ENCODE measurements around the gene PIK3R4.
A peak's percentile ranks its signal among the peaks of the same experiment; 100 is the strongest.

Gene PIK3R4

GRCh38 chr3:130705501-130705900 is 41.1 kb downstream of the PIK3R4 start:
- Histone ChIP-seq H2BK5ac (ENCODE audit: low read depth, low read length, poor library complexity, severe bottlenecking) (no peak overlapping the region), H3K27me3 (ENCODE audit: control insufficient read depth in 1 of 2, insufficient read depth in 1 of 2, low read length in 2 of 2) (no peaks in the 10 kb centered on the region), H3K18ac (ENCODE audit: low read depth in 1 of 2, low read length in 2 of 2) (no peak overlapping the region), H3K9ac (ENCODE audit: low read length) (no peak overlapping the region), H3K14ac (ENCODE audit: low read length in 2 of 2) (no peak overlapping the region), H2BK12ac (ENCODE audit: low read length in 2 of 2) (no peak overlapping the region), H2BK120ac (ENCODE audit: low read depth, low read length) (no peak overlapping the region), H4K91ac (ENCODE audit: low read length) (no peak overlapping the region), H3K4me2 (ENCODE audit: low read length, poor library complexity, severe bottlenecking) (no peak overlapping the region), H3K79me1 (replicated peaks; ENCODE audit: low read length, poor library complexity, severe bottlenecking) (no peaks in the 10 kb centered on the region), H3K27ac (ENCODE audit: low read length, poor library complexity, severe bottlenecking) (no peak overlapping the region), H3K4me1 (ENCODE audit: control insufficient read depth, insufficient read depth, low read depth, low read length) (no peaks in the 10 kb centered on the region), H2AFZ (ENCODE audit: low read depth, low read length) (no peak overlapping the region), H4K8ac (ENCODE audit: low read length) (no peak overlapping the region), H3K23ac (ENCODE audit: low read length in 2 of 2) (no peak overlapping the region), H3K4ac (ENCODE audit: low read depth in 1 of 2, low read length in 2 of 2) (no peak overlapping the region), H2AK5ac (ENCODE audit: low read length, severe bottlenecking) (no peak overlapping the region), H2BK15ac (ENCODE audit: low read depth, poor library complexity, severe bottlenecking) (no peak overlapping the region), H3K9me3 (ENCODE audit: control insufficient read depth, low read length) (no peaks in the 10 kb centered on the region), H3K4me3 (ENCODE audit: insufficient read depth in 1 of 2, low read depth in 1 of 2, low read length in 2 of 2) (no peak overlapping the region), H3K36me3 (ENCODE audit: control insufficient read depth in 1 of 2, insufficient read depth in 2 of 2, low read depth in 1 of 2, low read length in 2 of 2) (peaks cover 8 to 47% of the 10 kb centered on the region in 2 experiments)
- 100% methylated on average over 3 of the region's 6 CpGs for WGBS
- DNase-seq = no peak

GRCh38 chr3:130702985-130703384 is 43.6 kb downstream of the PIK3R4 start:
- DNase-seq = no peak
- H3K9ac ChIP-seq (ENCODE audit: low read length) = no peak overlapping the region
- H3K27me3 ChIP-seq (ENCODE audit: control insufficient read depth in 1 of 2, insufficient read depth in 1 of 2, low read length in 2 of 2) = no peaks in the 10 kb centered on the region
- H4K91ac ChIP-seq (ENCODE audit: low read length) = no peak overlapping the region
- H2BK15ac ChIP-seq (ENCODE audit: low read depth, poor library complexity, severe bottlenecking) = no peak overlapping the region
- H3K9me3 ChIP-seq (ENCODE audit: control insufficient read depth, low read length) = no peaks in the 10 kb centered on the region
- H2BK5ac ChIP-seq (ENCODE audit: low read depth, low read length, poor library complexity, severe bottlenecking) = no peak overlapping the region
- no peak overlapping the region for H2BK120ac ChIP-seq (ENCODE audit: low read depth, low read length)
- H3K36me3 ChIP-seq (ENCODE audit: control insufficient read depth in 1 of 2, insufficient read depth in 2 of 2, low read depth in 1 of 2, low read length in 2 of 2) = peaks cover 8 to 60% of the 10 kb centered on the region in 2 experiments
- no peak overlapping the region for H2BK12ac ChIP-seq (ENCODE audit: low read length in 2 of 2)
- no peak overlapping the region for H3K4me3 ChIP-seq (ENCODE audit: insufficient read depth in 1 of 2, low read depth in 1 of 2, low read length in 2 of 2)
- H3K4me2 ChIP-seq (ENCODE audit: low read length, poor library complexity, severe bottlenecking) = no peak overlapping the region
- H3K23ac ChIP-seq (ENCODE audit: low read length in 2 of 2) = no peak overlapping the region
- H3K27ac ChIP-seq (ENCODE audit: low read length, poor library complexity, severe bottlenecking) = no peak overlapping the region
- H3K18ac ChIP-seq (ENCODE audit: low read depth in 1 of 2, low read length in 2 of 2) = no peak overlapping the region
- no peak overlapping the region for H3K14ac ChIP-seq (ENCODE audit: low read length in 2 of 2)
- H3K4me1 ChIP-seq (ENCODE audit: control insufficient read depth, insufficient read depth, low read depth, low read length) = no peaks in the 10 kb centered on the region
- no peak overlapping the region for H3K4ac ChIP-seq (ENCODE audit: low read depth in 1 of 2, low read length in 2 of 2)
- WGBS = 94% methylated on average over 3 of the region's 3 CpGs
- H3K79me1 ChIP-seq (replicated peaks; ENCODE audit: low read length, poor library complexity, severe bottlenecking) = peaks cover 6% of the 10 kb centered on the region
- H2AK5ac ChIP-seq (ENCODE audit: low read length, severe bottlenecking) = no peak overlapping the region
- H2AFZ ChIP-seq (ENCODE audit: low read depth, low read length) = no peak overlapping the region
- H4K8ac ChIP-seq (ENCODE audit: low read length) = no peak overlapping the region

GRCh38 chr3:130700541-130700940 is 46.1 kb downstream of the PIK3R4 start:
- H3K4ac ChIP-seq (ENCODE audit: low read depth in 1 of 2, low read length in 2 of 2) = no peak overlapping the region
- no peak for DNase-seq
- H2BK120ac ChIP-seq (ENCODE audit: low read depth, low read length) = no peak overlapping the region
- no peaks in the 10 kb centered on the region for H3K9me3 ChIP-seq (ENCODE audit: control insufficient read depth, low read length)
- no peak overlapping the region for H4K91ac ChIP-seq (ENCODE audit: low read length)
- no peak overlapping the region for H3K14ac ChIP-seq (ENCODE audit: low read length in 2 of 2)
- no peak overlapping the region for H3K18ac ChIP-seq (ENCODE audit: low read depth in 1 of 2, low read length in 2 of 2)
- no peak overlapping the region for H2BK15ac ChIP-seq (ENCODE audit: low read depth, poor library complexity, severe bottlenecking)
- H3K27me3 ChIP-seq (ENCODE audit: control insufficient read depth in 1 of 2, insufficient read depth in 1 of 2, low read length in 2 of 2) = no peaks in the 10 kb centered on the region
- H2BK5ac ChIP-seq (ENCODE audit: low read depth, low read length, poor library complexity, severe bottlenecking) = no peak overlapping the region
- 95% methylated on average over 2 of the region's 2 CpGs for WGBS
- no peak overlapping the region for H4K8ac ChIP-seq (ENCODE audit: low read length)
- no peak overlapping the region for H3K4me2 ChIP-seq (ENCODE audit: low read length, poor library complexity, severe bottlenecking)
- H2AFZ ChIP-seq (ENCODE audit: low read depth, low read length) = no peak overlapping the region
- H3K9ac ChIP-seq (ENCODE audit: low read length) = no peak overlapping the region
- no peak overlapping the region for H3K23ac ChIP-seq (ENCODE audit: low read length in 2 of 2)
- peaks cover 8 to 51% of the 10 kb centered on the region in 2 experiments for H3K36me3 ChIP-seq (ENCODE audit: control insufficient read depth in 1 of 2, insufficient read depth in 2 of 2, low read depth in 1 of 2, low read length in 2 of 2)
- no peak overlapping the region for H3K27ac ChIP-seq (ENCODE audit: low read length, poor library complexity, severe bottlenecking)
- no peak overlapping the region for H2AK5ac ChIP-seq (ENCODE audit: low read length, severe bottlenecking)
- peaks cover 6% of the 10 kb centered on the region for H3K79me1 ChIP-seq (replicated peaks; ENCODE audit: low read length, poor library complexity, severe bottlenecking)
- no peaks in the 10 kb centered on the region for H3K4me1 ChIP-seq (ENCODE audit: control insufficient read depth, insufficient read depth, low read depth, low read length)
- H2BK12ac ChIP-seq (ENCODE audit: low read length in 2 of 2) = no peak overlapping the region
- H3K4me3 ChIP-seq (ENCODE audit: insufficient read depth in 1 of 2, low read depth in 1 of 2, low read length in 2 of 2) = no peak overlapping the region

- H3K9me3 ChIP-seq (ENCODE audit: control insufficient read depth, low read length) = no peaks in the 10 kb centered on the region
- H3K9ac ChIP-seq (ENCODE audit: low read length) = no peak overlapping the region
- H2BK120ac ChIP-seq (ENCODE audit: low read depth, low read length) = no peak overlapping the region
- peaks cover 6% of the 10 kb centered on the region for H3K79me1 ChIP-seq (replicated peaks; ENCODE audit: low read length, poor library complexity, severe bottlenecking)
- H4K8ac ChIP-seq (ENCODE audit: low read length) = no peak overlapping the region
- no peak overlapping the region for H3K23ac ChIP-seq (ENCODE audit: low read length in 2 of 2)
- H3K14ac ChIP-seq (ENCODE audit: low read length in 2 of 2) = no peak overlapping the region
- H3K27me3 ChIP-seq (ENCODE audit: control insufficient read depth in 1 of 2, insufficient read depth in 1 of 2, low read length in 2 of 2) = no peaks in the 10 kb centered on the region
- no peak overlapping the region for H3K27ac ChIP-seq (ENCODE audit: low read length, poor library complexity, severe bottlenecking)
- H2BK12ac ChIP-seq (ENCODE audit: low read length in 2 of 2) = no peak overlapping the region
- H3K4me3 ChIP-seq (ENCODE audit: insufficient read depth in 1 of 2, low read depth in 1 of 2, low read length in 2 of 2) = no peak overlapping the region
- H3K18ac ChIP-seq (ENCODE audit: low read depth in 1 of 2, low read length in 2 of 2) = no peak overlapping the region
- H4K91ac ChIP-seq (ENCODE audit: low read length) = no peak overlapping the region
- H3K4me2 ChIP-seq (ENCODE audit: low read length, poor library complexity, severe bottlenecking) = no peak overlapping the region
- DNase-seq = peak; percentile 22
- no peak overlapping the region for H2AK5ac ChIP-seq (ENCODE audit: low read length, severe bottlenecking)
- no peak overlapping the region for H2AFZ ChIP-seq (ENCODE audit: low read depth, low read length)
- H3K36me3 ChIP-seq (ENCODE audit: control insufficient read depth in 1 of 2, insufficient read depth in 2 of 2, low read depth in 1 of 2, low read length in 2 of 2) = peaks cover 8 to 50% of the 10 kb centered on the region in 2 experiments
- no peaks in the 10 kb centered on the region for H3K4me1 ChIP-seq (ENCODE audit: control insufficient read depth, insufficient read depth, low read depth, low read length)
- no peak overlapping the region for H2BK15ac ChIP-seq (ENCODE audit: low read depth, poor library complexity, severe bottlenecking)
- no peak overlapping the region for H3K4ac ChIP-seq (ENCODE audit: low read depth in 1 of 2, low read length in 2 of 2)
- no peak overlapping the region for H2BK5ac ChIP-seq (ENCODE audit: low read depth, low read length, poor library complexity, severe bottlenecking)
These were observed 46.9 kb downstream of the PIK3R4 start for GRCh38 chr3:130699765-130700164.
